Nephron (organoid): ENCODE results near the gene ARPC5L.
"Not testable (repeated sequence)": the region's sequence is repeated elsewhere in the genome, so short reads cannot be mapped to it uniquely, and the experiment has no call there.

Source experiments
- H3K27ac Mint-ChIP-seq, 3 experiments: 2 replicates each; pipeline ENCODE4 v1.8.0; 2020; ENCODE audit warnings: mixed read lengths in 3 of 3, mild to moderate bottlenecking in 2 of 3, moderate library complexity in 1 of 3
- H3K27me3 Mint-ChIP-seq: 2 replicates; pipeline ENCODE4 v1.8.0; 2021; ENCODE audit warnings: low read depth, mild to moderate bottlenecking, moderate library complexity, mixed read lengths
- H3K36me3 Mint-ChIP-seq: 2 replicates; pipeline ENCODE4 v1.8.0; 2020; ENCODE audit warnings: low read depth, mixed read lengths
- H3K4me1 Mint-ChIP-seq: 2 replicates; pipeline ENCODE4 v1.8.0; 2020; ENCODE audit warnings: mixed read lengths
- H3K4me3 Mint-ChIP-seq, 3 experiments: 2 replicates each; pipeline ENCODE4 v1.8.0; 2020; ENCODE audit warnings: mild to moderate bottlenecking in 3 of 3, mixed read lengths in 3 of 3, moderate library complexity in 2 of 3
- H3K9me3 Mint-ChIP-seq: 2 replicates; pipeline ENCODE4 v1.8.0; 2020; ENCODE audit warnings: mixed read lengths
- TF ChIP-seq, protein P1 (sequence below), 3 experiments: fragments of 200-600 bp; sonication (generic); IDR thresholded peaks; one replicate each; pipeline ENCODE4 v1.5.0; 2021; ENCODE audit warnings: antibody characterized with exemption in 3 of 3; ENCODE audit not compliant: unreplicated experiment in 3 of 3

ARPC5L gene

DNA sequence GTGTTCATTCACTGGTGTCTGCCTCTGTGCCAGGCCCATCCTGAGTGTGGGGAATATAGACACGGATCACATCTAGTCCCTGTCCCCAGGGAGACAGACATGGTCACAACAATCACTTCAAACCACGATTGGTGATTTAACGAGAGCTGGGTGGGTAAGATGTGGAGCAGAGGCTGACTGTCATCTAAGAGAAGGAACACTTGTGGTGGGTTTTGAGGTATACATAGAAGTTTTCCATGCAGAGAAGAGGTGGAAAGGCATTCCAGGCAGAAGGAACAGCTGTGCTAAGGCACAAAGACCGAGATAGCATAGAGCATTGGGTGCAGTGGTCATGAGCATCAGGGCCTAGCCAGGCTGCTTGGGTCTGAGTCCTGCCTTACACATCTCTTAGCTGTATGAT lies 31.3 kb upstream of the ARPC5L start:
- TF ChIP-seq, protein P1, sequence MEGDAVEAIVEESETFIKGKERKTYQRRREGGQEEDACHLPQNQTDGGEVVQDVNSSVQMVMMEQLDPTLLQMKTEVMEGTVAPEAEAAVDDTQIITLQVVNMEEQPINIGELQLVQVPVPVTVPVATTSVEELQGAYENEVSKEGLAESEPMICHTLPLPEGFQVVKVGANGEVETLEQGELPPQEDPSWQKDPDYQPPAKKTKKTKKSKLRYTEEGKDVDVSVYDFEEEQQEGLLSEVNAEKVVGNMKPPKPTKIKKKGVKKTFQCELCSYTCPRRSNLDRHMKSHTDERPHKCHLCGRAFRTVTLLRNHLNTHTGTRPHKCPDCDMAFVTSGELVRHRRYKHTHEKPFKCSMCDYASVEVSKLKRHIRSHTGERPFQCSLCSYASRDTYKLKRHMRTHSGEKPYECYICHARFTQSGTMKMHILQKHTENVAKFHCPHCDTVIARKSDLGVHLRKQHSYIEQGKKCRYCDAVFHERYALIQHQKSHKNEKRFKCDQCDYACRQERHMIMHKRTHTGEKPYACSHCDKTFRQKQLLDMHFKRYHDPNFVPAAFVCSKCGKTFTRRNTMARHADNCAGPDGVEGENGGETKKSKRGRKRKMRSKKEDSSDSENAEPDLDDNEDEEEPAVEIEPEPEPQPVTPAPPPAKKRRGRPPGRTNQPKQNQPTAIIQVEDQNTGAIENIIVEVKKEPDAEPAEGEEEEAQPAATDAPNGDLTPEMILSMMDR (IDR thresholded peaks at IDR 0.05; ENCODE audit: unreplicated experiment in 3 of 3): no peak
- H3K4me1 Mint-ChIP-seq: peaks cover 51% of the 10 kb centered on the region
- peaks cover 4% of the 10 kb centered on the region for H3K9me3 Mint-ChIP-seq
- no peaks in the 10 kb centered on the region for H3K27me3 Mint-ChIP-seq
- peak overlapping the region in 2 of 3 experiments; percentile 59 to 78 for H3K27ac Mint-ChIP-seq
- no peaks in the 10 kb centered on the region for H3K36me3 Mint-ChIP-seq
- no peak overlapping the region for H3K4me3 Mint-ChIP-seq

DNA sequence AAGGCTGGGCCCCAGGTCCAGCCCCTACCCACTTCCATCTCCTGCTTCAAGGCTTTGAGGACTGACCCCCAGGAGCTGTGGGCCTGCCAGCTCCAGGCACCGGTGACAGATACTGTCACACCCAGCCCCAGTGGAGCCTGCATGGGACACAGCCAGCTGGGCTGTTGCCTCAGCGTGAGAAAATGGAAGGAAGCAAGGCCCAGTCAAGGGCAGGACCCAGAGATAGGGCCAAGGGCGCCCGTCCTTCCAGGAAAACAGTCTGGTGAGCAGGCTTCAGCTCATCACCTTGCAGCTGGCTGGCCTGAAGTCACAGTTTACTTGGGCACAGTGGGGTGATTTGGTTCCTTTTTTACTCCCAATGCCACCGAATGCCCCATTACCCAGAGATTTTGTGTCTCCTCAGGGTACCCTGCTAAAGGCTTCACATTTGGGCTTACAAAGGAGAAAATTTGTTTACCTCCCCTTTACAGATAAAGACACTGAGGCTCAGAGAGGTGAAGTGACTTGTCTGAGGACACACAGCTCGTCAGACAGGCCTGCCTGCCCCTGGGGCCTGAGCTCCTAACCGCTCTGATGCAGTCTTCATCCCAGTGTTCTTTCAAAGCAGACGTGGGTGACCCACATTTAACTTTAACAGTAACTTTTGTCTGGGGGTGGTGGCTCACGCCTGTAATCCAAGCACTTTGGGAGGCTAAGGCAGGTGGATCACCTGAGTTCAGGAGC lies 30.1 kb upstream of the ARPC5L start:
- peak overlapping the region in 2 of 3 experiments; percentile 46 to 62 for H3K27ac Mint-ChIP-seq
- peaks cover 60% of the 10 kb centered on the region for H3K4me1 Mint-ChIP-seq
- H3K4me3 Mint-ChIP-seq: no peak overlapping the region
- no peaks in the 10 kb centered on the region for H3K27me3 Mint-ChIP-seq
- TF ChIP-seq, protein P1 (IDR thresholded peaks at IDR 0.05; ENCODE audit: unreplicated experiment in 3 of 3): no peak
- no peaks in the 10 kb centered on the region for H3K9me3 Mint-ChIP-seq
- H3K36me3 Mint-ChIP-seq: no peaks in the 10 kb centered on the region

DNA sequence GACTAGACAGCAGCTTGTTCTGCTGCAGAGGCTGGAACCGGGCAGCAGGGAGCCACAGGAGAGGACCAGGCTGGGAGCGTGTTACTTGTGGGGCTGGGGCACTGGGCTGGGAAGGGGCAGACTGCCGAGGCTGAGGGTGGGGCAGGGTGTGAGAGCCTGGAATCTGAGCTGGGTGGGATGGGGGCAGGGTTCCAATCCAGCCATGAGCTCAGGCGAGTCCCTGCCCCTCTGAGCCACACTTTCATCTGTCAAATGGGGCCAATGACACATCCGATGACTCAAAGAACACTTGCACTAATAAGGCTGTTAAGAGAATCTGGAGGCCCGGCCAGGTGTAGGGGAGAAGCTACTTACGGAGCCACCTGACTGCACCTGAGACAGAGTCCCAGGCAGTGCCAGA lies 27.3 kb upstream of the ARPC5L start:
- H3K9me3 Mint-ChIP-seq: no peaks in the 10 kb centered on the region

DNA sequence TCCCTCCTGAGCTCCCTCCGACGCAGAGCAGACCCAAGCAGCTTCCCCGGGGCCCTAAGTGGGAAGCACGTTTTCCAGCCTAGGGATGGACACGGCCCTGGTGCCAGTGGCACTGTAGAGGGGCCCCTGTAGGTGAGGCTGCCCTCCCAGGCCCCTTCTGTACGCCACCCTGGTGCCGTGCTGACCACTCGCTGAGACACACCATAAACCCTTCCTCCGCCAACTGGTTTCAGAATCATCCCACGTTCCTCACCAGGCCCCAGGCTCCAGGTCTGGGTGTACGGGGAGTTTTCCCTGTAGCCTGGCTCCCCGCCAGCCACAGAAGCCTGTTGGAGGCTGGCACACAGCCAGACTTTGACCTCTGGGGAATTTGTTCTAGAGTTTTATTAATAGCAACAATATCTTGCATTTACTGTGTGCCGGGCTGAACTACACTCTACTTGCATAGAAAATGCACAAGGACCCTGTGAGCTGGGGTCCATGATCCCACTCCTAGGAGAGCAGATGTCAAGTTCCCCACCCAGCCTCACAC lies 26.8 kb upstream of the ARPC5L start:
- H3K27me3 Mint-ChIP-seq: peaks cover 3% of the 10 kb centered on the region
- TF ChIP-seq, protein P1 (IDR thresholded peaks at IDR 0.05; ENCODE audit: unreplicated experiment in 3 of 3): no peak
- peak overlapping the region; percentile 65 to 91 (median 69) for H3K27ac Mint-ChIP-seq
- H3K4me3 Mint-ChIP-seq: peak overlapping the region in 1 of 3 experiments; percentile 52
- H3K4me1 Mint-ChIP-seq: peaks cover 56% of the 10 kb centered on the region
- no peaks in the 10 kb centered on the region for H3K36me3 Mint-ChIP-seq
- H3K9me3 Mint-ChIP-seq: no peaks in the 10 kb centered on the region

More for the DNA sequence above, 27.3 kb upstream of the ARPC5L start:
- H3K36me3 Mint-ChIP-seq: no peaks in the 10 kb centered on the region
- H3K27me3 Mint-ChIP-seq: peaks cover 3% of the 10 kb centered on the region
- no peak overlapping the region for H3K4me3 Mint-ChIP-seq
- H3K27ac Mint-ChIP-seq: peak overlapping the region in 2 of 3 experiments; percentile 65 to 91
- peaks cover 55% of the 10 kb centered on the region for H3K4me1 Mint-ChIP-seq
- TF ChIP-seq, protein P1 (IDR thresholded peaks at IDR 0.05; ENCODE audit: unreplicated experiment in 3 of 3): no peak

DNA sequence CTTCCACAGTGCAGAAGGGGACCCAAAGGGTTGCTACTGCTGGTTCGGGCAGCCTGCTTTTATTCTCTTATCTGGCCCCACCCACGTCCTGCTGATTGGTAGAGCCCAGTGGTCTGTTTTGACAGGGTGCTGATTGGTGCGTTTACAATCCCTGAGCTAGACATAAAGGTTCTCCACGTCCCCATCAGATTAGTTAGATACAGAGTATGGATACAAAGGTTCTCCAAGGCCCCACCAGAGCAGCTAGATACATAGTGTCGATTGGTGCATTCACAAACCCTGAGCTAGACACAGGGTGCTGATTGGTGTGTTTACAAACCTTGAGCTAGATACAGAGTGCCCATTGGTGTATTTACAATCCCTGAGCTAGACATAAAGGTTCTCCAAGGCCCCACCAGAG lies 23.8 kb upstream of the ARPC5L start:
- H3K27me3 Mint-ChIP-seq, H3K4me3 Mint-ChIP-seq, H3K27ac Mint-ChIP-seq, H3K36me3 Mint-ChIP-seq, H3K9me3 Mint-ChIP-seq: not testable (repeated sequence)
- peaks cover 46% of the 10 kb centered on the region for H3K4me1 Mint-ChIP-seq

DNA sequence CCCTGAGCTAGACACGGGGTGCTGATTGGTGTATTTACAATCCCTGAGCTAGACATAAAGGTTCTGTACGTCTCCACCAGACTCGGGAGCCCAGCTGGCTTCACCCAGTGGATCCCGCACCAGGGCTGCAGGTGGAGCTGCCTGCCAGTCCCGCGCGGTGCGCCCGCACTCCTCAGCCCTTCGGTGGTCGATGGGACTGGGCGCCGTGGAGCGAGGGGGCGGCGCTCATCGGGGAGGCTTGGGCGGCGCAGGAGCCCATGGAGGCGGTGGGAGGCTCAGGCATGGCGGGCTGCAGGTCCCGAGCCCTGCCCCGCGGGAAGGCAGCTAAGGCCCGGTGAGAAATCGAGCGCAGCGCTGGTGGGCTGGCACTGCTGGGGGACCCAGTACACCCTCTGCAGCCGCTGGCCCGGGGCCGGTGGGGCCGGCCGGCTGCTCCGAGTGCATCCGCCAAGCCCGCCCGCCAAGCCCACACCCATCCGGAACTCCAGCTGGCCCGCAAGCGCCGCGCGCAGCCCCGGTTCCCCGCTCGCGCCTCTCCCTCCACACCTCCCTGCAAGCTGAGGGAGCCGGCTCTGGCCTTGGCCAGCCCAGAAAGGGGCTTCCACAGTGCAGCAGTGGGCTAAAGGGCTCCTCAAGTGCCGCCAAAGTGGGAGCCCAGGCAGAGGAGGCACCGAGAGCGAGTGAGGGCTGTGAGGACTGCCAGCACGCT lies 23.2 kb upstream of the ARPC5L start:
- H3K4me1 Mint-ChIP-seq: peaks cover 46% of the 10 kb centered on the region
- not testable (repeated sequence) for H3K36me3 Mint-ChIP-seq

More for the DNA sequence above, 23.2 kb upstream of the ARPC5L start:
- not testable (repeated sequence) for H3K27ac Mint-ChIP-seq, H3K4me3 Mint-ChIP-seq, H3K9me3 Mint-ChIP-seq, H3K27me3 Mint-ChIP-seq
